ENCODE measurements around the gene HMOX1. TPM values are rescaled to one million over a fixed set of nuclear protein-coding genes. Genes with fewer than 3 reads are reported as not detected.

Gene HMOX1
- polyA plus RNA-seq, 1 donor from 2014 or later = not detected

- peaks cover 5% of the 10 kb centered on the region for H3K9me3 ChIP-seq (ENCODE audit: low read length)
- H3K27me3 ChIP-seq (ENCODE audit: insufficient read depth, low read depth, low read length) = no peaks in the 10 kb centered on the region
- no peaks in the 10 kb centered on the region for H3K9me2 ChIP-seq (ENCODE audit: insufficient read depth, low read length)
- H3F3A ChIP-seq (ENCODE audit: insufficient read depth, low read length, poor library complexity, severe bottlenecking) = no peaks in the 10 kb centered on the region
- no peak overlapping the region for H3K9ac ChIP-seq (ENCODE audit: low read length)
- no peak overlapping the region for H3K4me2 ChIP-seq (ENCODE audit: low read length)
- H4K20me1 ChIP-seq (ENCODE audit: insufficient read depth) = no peaks in the 10 kb centered on the region
- no peaks in the 10 kb centered on the region for H3K36me3 ChIP-seq (ENCODE audit: insufficient read depth, low read length)
- no peak overlapping the region for H3K27ac ChIP-seq (ENCODE audit: low read length)
- H2AFZ ChIP-seq (ENCODE audit: low read depth, low read length) = no peak overlapping the region
- TF ChIP-seq EZH2 (IDR thresholded peaks at IDR 0.05; ENCODE audit: borderline replicate concordance, insufficient read depth, low read length, poor library complexity, severe bottlenecking) = no peak
- TF ChIP-seq TAF1 (IDR thresholded peaks at IDR 0.05; ENCODE audit: low read depth) = no peak
- TF ChIP-seq CTCF (IDR thresholded peaks at IDR 0.05; ENCODE audit: poor library complexity, severe bottlenecking) = peak; percentile 96
- TF ChIP-seq POLR2AphosphoS5 (IDR thresholded peaks at IDR 0.05) = no peak
- peak; percentile 99 for TF ChIP-seq SMC3 (conservative IDR thresholded peaks at IDR 0.05; ENCODE audit: poor library complexity)
- no peak for TF ChIP-seq MXI1 (conservative IDR thresholded peaks at IDR 0.05; ENCODE audit: poor library complexity, severe bottlenecking)
- TF ChIP-seq EP300 (conservative IDR thresholded peaks at IDR 0.05; ENCODE audit: poor library complexity, severe bottlenecking) = no peak
- TF ChIP-seq RAD21 (conservative IDR thresholded peaks at IDR 0.05) = peak; percentile 98
- TF ChIP-seq REST (IDR thresholded peaks at IDR 0.05; ENCODE audit: borderline replicate concordance) = peak; percentile 91
- no peaks in the 10 kb centered on the region for H3K79me2 ChIP-seq (replicated peaks; ENCODE audit: insufficient read depth, low read length)
- H3K4me3 ChIP-seq (ENCODE audit: low read length) = no peak overlapping the region
These were observed 50.0 kb downstream of the HMOX1 start for GRCh38 chr22:35430897-35431322.

- Histone ChIP-seq H3K9me3 (ENCODE audit: low read length) (peaks cover 5% of the 10 kb centered on the region), H3K4me3 (ENCODE audit: low read length) (no peak overlapping the region), H3K9me2 (ENCODE audit: insufficient read depth, low read length) (no peaks in the 10 kb centered on the region), H3K36me3 (ENCODE audit: insufficient read depth, low read length) (no peaks in the 10 kb centered on the region), H3K79me2 (replicated peaks; ENCODE audit: insufficient read depth, low read length) (no peaks in the 10 kb centered on the region), H4K20me1 (ENCODE audit: insufficient read depth) (no peaks in the 10 kb centered on the region), H2AFZ (ENCODE audit: low read depth, low read length) (no peak overlapping the region), H3K27ac (ENCODE audit: low read length) (no peak overlapping the region), H3K4me2 (ENCODE audit: low read length) (no peak overlapping the region), H3F3A (ENCODE audit: insufficient read depth, low read length, poor library complexity, severe bottlenecking) (no peaks in the 10 kb centered on the region), H3K27me3 (ENCODE audit: insufficient read depth, low read depth, low read length) (no peaks in the 10 kb centered on the region), H3K9ac (ENCODE audit: low read length) (no peak overlapping the region)
- no peak for TF ChIP-seq EP300 (conservative IDR thresholded peaks at IDR 0.05; ENCODE audit: poor library complexity, severe bottlenecking)
- no peak for TF ChIP-seq SMC3 (conservative IDR thresholded peaks at IDR 0.05; ENCODE audit: poor library complexity)
- no peak for TF ChIP-seq TAF1 (IDR thresholded peaks at IDR 0.05; ENCODE audit: low read depth)
- TF ChIP-seq MXI1 (conservative IDR thresholded peaks at IDR 0.05; ENCODE audit: poor library complexity, severe bottlenecking) = no peak
- no peak for TF ChIP-seq CTCF (IDR thresholded peaks at IDR 0.05; ENCODE audit: poor library complexity, severe bottlenecking)
- no peak for TF ChIP-seq POLR2AphosphoS5 (IDR thresholded peaks at IDR 0.05)
- TF ChIP-seq RAD21 (conservative IDR thresholded peaks at IDR 0.05) = no peak
- no peak for TF ChIP-seq EZH2 (IDR thresholded peaks at IDR 0.05; ENCODE audit: borderline replicate concordance, insufficient read depth, low read length, poor library complexity, severe bottlenecking)
- no peak for TF ChIP-seq REST (IDR thresholded peaks at IDR 0.05; ENCODE audit: borderline replicate concordance)
These were observed 50.8 kb downstream of the HMOX1 start for GRCh38 chr22:35431483-35432227.
